ENCODE results near the gene SLC35B2.
A peak's percentile ranks its signal among the peaks of the same experiment; 100 is the strongest.

The SLC35B2 gene

DNA sequence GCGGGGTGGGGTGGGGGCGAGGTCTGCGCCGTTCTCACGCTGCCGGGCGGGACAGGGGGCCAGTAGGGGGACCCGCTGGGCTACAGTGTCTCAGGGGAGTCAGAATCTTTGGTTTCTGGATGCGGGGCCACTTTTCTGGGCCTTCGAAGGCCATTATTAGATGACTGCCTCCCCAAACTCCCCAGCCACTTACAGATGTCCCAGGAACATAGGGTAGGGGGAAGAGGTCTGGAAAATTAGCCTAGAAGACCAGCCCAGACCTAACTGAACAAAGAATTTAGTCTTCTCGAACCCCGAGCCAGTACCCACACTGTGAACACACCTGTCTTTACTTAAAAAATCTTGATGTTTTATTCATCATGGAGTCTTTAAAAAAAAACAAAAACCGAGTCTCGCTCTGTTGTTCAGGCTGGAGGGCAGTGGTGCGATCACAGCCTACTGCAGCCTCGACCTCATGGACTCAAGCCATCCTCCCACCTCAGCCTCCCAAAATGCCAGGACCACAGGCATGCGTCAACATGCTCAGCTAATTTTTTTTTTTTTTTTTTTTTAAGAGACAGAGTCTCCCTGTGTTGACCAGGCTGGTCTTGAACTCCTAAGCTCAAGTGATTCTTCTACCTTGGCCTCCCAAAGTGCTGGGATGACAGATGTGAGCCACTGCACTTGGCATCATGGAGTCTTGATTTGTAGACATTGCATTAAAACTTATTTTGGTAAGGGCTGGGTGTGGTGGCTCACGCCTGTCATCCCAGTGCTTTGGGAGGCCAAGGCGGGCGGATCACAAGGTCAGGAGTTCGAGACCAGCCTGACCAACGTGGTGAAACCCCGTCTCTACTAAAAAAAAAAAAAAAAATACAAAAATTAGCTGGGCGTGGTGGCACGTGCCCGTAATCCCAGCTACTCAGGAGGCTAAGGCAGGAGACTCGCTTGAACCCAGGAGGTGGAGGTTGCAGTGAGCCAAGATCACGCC, 37.2 kb downstream of the SLC35B2 start:
- no peak for DNase-seq

- peak; percentile 58 to 80 (median 65) for DNase-seq
Observed at GRCh38 chr6:44219053-44219814, 38.1 kb downstream of the SLC35B2 start.

DNA sequence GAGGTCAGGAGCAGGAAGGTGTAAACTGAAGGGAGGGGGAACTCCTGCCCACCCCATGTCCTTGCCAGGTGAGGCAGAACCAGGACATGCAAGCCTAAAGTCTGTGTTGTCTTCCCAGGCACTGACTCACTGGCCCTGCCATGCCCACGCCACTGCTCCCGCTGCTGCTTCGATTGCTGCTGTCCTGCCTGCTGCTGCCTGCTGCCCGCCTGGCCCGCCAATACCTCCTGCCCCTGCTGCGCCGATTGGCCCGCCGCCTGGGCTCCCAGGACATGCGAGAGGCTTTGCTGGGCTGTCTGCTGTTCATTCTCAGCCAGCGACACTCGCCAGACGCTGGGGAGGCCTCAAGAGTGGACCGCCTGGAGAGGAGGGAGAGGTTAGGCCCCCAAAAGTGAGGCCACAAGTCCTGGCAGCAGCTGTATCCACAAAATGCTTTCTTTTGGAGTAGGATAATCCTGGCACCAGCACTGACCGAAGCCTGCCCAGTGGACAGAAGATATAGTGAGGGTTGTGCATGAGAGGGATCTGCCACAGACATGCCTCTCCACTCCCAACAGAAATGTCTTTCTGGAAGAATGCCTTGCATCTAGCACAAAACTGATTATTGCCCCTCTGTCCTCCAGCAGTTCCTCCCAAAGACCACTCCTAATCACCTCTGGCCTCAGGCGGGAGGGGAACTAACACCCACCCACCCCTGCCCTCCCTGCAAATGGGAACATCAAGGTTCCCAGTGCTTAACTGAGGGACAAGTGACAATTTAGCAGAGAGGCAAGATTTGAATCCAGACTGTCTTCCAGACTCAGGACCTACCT, 39.8 kb downstream of the SLC35B2 start:
- no peak for DNase-seq

DNA sequence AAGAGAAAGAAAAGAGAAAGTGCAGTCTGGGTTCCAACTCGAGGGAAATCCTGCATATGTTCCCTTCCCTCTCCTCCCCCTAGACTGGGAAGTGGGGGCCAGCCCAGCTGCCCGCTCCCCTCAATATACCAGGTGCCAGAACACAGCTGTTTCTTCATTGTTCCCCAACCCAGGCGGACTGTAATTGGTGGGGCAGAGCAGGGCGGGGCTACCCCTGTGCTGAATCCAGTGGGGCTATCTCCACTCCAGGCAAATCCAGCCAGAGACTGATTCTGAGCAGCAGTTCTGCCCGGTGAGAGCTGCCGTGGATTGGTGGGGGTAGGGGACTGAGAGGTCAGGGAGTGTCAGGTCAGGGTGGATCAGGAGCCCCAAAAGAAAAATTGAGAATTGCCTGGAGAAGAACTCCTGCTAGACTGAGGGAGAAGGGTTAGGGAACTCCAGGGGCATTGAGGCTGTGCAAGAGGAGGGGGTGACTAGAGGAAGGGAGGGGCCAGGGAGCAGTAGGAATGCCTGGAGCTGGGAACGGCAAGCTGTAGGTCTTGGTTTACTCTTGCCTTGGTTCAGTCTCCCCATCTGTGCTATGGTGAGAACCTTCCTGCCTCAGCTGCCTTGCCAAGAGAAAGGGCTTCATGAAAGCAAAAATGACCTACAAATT, 40.5 kb downstream of the SLC35B2 start, which contains the start of gene MYMX:
TSS of gene MYMX (plus strand) at position 250 of the 655 bp plus-strand sequence. CDS start 546 bp downstream, outside the sequence.
- DNase-seq, result peak; percentile 30 to 37 (median 33)

- no peak for DNase-seq
Observed at GRCh38 chr6:44214307-44214706, 43.0 kb downstream of the SLC35B2 start.

DNA sequence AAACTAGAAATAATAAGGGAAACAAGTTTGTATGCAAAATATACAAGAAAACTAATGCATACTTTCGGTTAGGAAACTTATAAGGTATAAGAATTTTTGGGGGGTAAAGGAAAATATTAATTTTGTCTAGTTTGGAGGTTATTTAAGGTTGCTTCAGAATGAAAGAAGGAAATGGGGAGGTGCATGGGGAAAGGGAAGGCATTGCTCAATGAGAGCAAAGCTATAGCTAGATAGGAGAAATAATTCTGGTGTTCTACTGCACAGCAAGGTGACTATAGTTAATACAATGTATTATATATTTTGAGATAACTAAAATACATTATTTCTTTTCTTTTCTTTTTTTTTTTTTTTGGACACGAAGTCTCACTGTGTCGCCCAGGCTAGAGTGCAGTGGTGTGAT, 46.0 kb downstream of the SLC35B2 start:
- peak in 2 of 3 donors; percentile 28 to 45 for DNase-seq

- DNase-seq, result no peak
Observed at GRCh38 chr6:44207966-44208365, 49.4 kb downstream of the SLC35B2 start.
